NCI-H2107 treated with DMSO at 0.1 percent for 48 hours (cell line): Measurements from ENCODE around the gene ALAS2.
"Not testable (repeated sequence)": the region's sequence is repeated elsewhere in the genome, so short reads cannot be mapped to it uniquely, and the experiment has no call there.

Experiments used
- DNase-seq: peaks from one replicate; lab custom pipeline; 2025; ENCODE audit not compliant: unreplicated experiment; lab: John Stamatoyannopoulos, UW

Gene ALAS2

DNA sequence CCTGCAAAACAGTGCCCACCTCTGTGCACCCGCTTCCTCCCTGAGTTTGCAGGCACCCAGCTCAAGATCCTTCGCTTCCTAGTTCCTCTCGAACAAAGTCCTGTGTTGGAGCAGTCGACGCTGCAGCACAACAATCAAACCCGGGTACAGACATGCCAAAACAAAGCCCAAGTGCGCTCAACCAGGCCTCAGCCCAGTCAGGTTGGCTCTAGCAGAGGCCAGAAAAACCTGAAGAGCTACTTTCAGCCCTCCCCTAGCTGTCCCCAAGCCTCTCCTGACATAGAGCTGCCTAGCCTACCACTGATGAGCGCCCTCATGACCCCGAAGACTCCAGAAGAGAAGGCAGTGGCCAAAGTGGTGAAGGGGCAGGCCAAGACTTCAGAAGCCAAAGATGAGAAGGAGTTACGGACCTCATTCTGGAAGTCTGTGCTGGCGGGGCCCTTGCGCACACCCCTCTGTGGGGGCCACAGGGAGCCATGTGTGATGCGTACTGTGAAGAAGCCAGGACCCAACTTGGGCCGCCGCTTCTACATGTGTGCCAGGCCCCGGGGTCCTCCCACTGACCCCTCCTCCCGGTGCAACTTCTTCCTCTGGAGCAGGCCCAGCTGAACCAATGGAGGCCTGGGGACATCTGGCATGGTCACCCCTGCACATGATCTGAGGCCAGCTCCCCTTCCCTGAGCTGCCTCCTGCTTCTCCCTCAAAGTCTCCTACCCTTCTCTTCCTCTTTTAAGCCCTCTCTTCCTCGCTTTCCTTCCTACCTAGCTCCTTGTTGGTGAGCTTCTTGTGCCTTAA is 23.8 kb downstream of the ALAS2 start:
- DNase-seq, result no peak

DNA sequence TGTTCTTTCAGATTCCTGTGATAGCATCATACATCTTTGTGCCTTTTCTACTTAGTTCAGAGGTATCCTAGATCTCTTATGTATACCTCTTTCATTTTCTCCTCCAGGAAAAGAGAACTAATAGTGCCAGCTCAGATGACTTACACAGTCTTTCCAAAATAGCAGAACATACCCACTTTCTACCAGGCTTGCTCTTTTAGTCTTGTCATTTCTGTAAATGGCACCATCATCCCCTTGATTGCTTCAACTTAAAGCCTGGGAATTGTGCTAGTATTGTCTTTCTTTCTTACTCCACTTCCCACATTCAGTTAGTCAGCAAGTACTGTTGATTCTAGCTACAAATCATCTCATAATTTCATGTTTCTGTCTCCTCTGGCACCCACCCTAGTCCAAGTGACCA is 25.5 kb downstream of the ALAS2 start:
- DNase-seq, result no peak

DNA sequence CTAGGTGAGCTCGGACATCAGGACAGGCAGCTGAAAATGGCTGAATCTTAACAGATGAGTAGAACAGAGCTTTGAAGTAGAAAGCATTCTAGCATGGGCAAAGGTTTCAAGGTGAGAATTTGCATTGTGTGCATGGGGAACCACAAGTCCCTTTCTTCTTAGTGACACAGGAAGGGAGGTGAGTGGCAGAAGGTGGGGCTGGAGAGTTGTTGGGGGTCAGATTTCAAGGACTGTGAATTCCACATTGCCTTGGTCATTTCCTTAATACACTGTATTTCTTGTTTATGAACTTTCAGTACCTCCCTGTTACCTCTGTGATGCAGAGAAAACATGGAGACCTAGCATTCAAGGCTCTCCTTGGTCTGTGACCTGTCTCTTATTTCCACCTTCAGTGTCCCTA is 26.5 kb downstream of the ALAS2 start:
- DNase-seq, result no peak

DNA sequence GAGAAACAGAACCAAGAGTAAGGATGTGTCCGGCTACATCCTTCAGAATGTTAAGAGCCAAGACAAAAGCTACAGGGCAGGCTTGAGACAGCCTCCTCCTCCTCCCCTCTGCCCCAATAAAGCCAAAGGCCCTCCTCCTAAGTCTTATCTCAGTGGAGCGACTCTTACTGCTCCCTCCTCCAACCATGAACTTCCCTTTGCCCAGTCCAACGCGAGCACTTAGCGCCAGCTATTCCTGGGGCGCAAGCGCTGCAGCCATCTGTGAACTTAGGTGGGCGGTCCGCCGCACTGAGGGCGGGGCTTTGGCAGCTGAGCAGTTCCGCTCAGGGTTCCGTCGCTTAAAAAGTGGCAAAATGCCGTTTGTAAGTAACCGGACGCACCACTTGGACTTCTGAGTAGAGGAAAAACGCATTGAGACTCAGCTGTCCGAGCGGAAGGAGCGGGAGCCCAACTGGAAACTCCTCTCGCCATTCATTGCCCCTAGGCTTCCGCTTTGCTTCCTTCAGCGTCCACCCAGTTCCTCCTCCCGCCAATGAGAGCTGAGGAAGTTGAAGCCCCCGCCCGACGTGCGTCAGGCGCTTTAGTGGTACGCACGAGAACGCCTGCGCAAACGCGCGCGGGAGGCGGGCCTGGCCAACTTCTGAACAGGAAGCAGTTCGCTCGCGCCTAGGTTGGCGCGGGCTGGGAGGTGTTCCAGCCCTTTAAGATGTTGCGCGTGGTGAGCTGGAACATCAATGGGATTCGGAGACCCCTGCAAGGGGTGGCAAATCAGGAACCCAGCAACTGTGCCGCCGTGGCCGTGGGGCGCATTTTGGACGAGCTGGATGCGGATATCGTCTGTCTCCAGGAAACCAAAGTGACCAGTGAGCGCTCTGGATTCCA is 30.8 kb downstream of the ALAS2 start, which contains the start of gene APEX2:
Gene APEX2, plus strand, starts transcription at position 647 of the 882 bp plus-strand sequence. Its CDS starts 60 bp downstream, at position 707.
- DNase-seq, result peak; percentile 81

DNA sequence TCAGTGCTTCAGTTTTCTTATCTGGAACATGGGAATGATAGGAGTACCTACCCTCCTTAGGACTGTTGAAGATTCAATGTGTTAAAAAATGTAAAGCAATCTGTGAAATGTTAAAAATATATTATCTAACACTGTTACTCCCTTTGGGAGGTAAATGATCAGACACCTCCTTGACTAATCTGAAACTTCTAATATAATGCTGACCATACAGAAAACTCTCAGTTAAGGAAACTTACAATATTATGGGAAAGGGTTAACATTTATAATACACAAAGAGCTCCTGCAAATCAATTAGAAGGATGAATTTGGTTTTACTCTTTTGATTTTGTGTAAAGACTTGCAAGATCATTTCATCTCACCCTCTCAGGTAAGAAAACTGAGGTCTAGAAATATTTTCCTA is 35.2 kb downstream of the ALAS2 start:
- DNase-seq, result no peak

DNA sequence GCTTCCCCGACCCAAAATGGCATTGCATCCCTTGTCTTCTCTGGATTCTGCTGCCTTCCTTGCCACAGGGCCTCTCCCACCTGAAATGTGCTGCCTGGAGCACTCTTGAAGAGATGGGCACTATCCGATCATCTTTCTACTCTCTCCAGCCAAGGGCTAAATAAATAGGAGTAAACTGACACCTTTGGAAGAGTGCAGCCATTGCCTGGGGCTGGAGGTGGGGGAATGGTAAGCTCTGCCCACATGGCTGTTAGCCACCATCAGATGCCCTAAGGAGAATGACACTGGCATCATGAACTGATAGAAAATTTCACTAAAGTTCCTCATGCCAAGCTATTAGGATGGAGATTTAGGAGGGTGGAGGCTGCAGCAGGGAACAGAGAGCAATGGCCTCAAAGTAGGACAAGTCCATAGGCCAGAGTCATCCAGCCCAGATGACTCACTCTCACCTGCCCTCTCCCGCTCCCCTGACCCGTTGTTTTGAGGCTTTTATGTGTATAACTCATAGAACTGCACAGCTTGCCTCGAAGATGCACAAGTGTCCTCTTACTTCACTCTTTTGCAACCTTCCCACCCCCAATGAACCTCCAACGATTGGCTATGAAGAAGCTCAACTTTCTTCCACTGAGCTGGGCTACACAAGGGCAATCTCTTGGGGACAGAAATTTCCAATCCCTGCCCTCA is 36.0 kb downstream of the ALAS2 start:
- DNase-seq, result no peak

DNA sequence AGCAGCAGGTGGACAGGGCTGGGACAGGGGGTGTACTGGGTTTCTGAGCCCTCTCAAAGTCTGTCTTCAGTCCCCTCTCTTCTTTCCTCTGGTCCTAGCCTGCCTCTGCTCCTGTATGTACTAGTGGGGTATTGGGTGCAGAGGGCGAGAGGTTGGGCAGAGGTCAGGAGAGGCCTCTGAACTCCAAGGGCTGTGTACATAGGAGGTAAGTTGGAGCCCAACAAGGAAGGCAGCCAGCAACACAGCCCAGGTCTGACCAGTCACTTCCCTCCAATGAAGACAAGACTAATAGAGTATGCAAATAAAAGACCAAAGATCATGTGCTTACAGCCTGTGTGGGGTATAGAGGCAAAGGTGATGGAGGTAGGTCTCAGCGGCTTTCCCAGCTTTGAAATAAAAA is 36.7 kb downstream of the ALAS2 start, which contains the start of gene PFKFB1:
Gene PFKFB1, minus strand, starts transcription at position 90 of the 400 bp plus-strand sequence. CDS start 181 bp downstream, outside the sequence.
- DNase-seq, result no peak

DNA sequence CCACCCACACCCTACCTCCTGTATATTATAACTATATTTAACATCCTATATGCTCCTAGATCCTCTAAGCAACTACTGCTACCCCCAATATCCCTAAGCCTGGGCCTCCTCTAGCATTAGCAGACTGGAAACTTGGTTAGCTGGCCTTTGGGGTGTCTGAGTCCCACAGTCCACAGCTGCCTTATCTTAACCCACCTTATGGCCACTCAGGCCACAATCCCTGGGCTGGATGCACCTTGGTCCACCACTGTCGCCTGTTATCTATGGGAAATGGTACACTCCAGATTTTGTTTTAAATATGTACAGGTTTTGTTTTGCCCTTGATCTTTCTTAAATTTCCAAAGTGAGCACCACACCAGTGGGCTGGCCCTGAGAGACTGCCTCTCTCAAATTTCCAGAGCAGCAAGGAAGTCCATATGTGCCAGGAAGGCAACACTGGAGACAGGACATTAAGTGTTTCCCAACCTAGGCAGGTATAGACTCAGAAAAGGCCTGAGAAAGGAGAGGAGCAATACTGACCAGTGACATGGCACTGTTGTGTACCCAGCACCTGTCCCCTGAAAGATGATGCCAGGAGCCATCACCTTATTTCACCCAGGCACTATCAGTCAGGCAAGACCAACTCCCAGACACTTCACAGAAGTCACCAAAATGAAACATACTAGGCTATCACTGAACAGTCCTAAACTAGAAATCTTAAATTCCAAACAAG is 37.7 kb downstream of the ALAS2 start:
- no peak for DNase-seq

DNA sequence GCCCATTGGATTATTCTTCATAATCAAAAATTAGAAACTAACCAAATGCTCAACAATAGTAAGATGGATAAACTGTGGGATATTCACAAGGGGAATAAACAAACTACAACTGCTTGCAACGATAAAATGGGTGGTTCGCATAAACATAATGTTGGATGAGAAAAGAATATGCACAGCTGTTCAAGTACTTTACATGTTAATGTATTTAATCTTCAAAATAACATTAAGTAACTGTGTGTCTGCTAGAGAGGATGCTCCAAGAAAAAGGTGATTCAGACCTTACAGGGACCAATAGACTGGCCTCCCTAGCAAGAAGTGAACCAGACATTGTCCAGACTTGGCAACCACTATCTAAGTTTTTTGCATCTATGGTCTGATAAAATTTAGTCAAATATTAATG is 39.1 kb downstream of the ALAS2 start:
- DNase-seq, result no peak

DNA sequence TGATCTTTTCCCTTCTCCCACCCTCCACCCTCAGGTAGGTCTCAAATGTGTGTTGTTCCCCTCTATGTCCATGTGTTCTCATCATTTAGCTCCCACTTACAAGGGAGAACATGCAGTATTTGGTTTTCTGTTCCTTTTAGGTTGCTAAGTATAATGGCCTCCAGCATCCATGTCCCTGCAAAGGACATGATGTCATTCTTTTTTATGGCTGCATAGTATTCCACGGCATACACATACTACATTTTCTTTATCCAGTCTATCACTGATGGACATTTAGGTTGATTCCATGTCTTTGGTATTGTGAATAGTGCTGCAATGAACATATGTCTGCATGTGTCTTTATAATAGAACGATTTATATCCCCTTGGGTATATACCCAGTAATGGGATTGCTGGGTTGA is 47.5 kb downstream of the ALAS2 start:
- DNase-seq, result not testable (repeated sequence)

DNA sequence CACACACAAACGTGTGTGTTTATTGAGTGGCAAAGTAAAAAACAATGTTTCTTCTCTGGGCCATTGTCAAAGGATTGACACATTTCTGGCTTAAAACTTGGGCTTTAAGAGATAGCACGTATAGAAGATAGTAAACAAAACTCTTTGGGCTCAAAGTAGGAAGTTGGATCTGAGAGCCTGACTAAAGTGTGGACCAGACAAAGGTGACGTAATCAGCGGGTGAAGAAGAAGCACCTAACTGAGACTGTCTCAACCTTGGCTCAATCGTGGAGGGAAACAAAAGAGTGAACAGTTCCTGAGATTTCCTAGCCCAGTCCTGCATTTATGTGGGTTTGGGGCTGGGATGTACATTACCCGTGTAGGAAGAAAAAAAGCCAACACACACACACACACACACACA is 50.4 kb downstream of the ALAS2 start:
- no peak for DNase-seq

DNA sequence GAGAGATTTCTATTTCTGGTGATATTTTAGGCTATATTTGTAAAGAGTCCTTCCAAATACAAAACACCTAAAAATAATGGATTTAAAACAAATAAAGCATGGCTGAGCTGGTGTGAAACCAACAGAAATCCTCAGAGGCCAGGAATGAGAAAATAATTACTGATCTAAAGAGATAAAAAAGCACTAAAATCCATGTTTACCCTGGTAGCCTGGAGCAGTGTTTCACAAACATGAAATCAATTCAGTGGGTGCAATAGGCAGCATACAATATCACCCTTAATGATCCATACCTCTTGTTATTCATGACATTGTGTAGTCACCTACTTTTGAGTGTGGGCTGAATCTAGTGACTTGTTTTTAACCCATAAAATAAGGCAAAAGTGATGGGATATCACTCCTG is 51.3 kb downstream of the ALAS2 start:
- DNase-seq, result no peak

DNA sequence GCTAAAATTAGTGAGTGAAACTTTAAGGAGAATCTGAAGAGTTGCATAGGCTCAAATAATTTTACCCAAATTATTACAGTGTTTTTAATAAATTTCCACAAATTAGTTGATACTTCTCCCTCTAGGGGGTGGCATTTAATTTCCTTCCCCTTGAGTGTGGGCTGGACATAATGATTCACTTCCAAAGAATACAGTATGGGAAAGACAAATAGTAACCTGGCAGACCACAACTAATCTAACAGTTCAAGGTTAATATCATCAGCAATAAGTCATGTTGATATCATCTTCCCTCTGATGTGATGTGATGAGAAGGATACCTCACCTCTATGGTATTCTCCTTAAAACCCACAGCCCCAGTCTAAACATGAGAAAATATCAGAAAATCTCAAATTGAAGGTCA is 52.3 kb downstream of the ALAS2 start:
- no peak for DNase-seq

DNA sequence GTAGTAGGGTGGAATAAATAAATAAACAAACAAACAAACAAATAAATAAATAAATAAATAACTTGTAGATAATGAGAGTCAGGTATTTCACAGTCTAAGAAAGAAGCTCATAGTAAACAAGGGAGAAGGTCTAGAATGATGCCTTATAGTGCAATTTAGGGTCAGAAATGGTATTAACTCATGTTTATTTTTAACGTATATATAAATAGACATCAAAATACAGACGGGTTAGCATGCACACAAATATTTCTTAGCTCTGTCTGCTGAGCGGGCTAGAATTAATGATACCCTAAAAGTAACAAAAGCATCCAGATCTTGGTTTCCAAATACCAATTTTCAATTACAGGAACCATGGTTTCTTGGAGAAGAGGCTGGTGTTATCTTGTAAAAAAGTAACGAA is 53.4 kb downstream of the ALAS2 start:
- no peak for DNase-seq

DNA sequence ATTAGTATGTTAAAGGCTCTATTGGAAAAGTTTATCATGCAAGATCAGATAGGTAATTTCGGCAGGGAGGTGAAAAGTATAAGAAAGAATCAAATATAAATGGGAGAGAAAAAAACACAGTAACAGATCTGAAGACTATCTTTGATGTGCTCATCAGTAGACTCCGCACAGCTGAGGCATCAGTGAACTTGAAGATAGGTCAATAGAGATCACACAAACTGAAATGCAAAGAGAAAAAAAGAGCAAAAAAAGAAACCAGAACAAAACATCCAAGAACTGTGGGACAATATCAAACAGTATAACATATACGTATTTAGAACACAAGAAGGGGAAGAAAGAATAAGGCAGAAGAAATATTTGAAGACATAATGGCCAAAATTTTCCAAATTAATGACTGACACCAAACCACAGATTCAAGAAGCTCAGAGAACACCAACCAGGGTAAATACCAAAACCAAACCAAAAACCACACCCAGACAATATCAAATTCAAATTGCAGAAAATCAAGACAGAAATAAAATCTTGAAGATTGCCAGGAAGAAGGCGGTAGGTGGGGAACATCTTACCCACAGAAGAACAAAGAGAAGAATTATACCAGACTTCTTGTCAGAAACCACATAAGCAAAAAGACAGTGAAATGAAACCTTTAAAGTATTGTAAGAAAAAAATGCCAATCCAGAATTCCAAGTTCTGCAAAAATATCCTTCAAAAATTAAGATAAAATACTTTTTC is 65.8 kb downstream of the ALAS2 start:
- no peak for DNase-seq

DNA sequence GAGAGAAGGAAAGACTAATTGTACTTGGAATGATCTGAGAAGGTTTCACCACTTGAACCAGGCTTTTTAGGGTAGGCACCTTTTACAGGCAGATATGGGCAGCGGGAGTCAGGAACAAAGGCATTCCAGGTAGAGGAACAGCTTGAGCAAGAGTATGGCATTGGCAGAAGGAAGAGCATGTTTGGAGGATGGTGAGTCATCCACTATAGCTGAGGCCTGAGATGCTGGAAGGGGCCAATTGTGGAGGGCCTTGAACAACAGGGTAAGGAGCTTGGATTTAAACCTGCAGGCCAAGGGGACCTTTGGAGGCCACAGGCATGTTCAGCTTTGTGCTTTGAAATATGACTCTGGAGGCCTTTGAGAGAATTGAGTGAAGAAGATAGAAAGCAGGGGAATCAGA is 69.0 kb downstream of the ALAS2 start:
- DNase-seq, result no peak
